HS-5 (cell line): Measurements from ENCODE around the gene GAS6.
"Not testable (repeated sequence)": the region's sequence is repeated elsewhere in the genome, so short reads cannot be mapped to it uniquely, and the experiment has no call there.

Experiments
- DNase-seq: peaks from one replicate; pipeline ENCODE4 v3.0.0-alpha.2; 2012; ENCODE audit warnings: low read depth

Gene GAS6

DNA sequence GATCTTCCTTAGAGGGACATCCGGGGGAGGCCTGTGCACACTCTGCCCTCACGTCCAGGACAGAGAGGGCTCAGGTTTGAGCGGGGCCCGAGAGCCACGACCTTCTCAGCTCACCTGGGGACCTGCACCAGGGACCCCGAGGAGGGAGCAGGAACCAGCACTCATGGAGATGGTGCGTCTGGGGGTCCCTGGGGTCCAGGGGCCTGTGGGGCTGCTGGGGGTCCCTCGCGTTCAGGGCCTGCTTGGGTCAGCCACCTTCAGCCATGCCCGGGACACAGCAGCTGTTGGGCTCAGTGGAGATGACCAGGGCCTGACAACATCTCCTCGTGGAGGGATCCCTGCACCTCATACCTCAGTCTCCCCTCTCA is 57.8 kb downstream of the GAS6 start:
- DNase-seq, result no peak

DNA sequence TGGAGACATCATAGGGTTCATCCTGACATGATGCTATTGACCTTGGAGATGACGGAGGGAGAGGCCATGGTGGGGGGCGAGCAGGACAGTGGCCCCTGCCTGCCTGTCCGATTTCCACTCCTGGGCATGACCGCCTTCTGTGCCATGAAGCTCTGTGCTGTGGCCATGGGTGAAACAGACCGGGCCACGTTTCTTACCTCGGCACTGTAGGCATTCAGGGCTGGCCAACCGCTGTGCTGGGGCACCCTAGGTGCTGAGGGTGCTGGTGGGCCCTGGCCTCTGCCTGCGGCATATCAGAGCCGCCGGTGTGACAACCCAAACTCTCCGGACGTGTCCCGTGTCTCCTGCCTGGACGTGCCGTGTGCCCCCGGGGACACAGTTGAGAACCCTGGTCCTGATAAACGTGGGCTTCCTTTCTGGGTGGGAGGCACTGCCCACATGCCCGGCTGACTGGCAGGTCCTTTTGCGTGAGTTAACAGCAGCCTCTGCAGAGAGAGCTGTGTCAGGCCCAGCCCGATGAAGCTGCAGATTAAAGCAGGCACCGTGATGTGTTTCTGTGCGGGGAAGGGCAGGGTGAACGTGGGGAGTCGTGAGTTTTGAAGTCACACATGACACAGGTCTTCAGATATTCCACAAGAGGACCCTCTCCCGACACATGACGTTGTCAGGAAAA is 58.3 kb downstream of the GAS6 start:
- no peak for DNase-seq

DNA sequence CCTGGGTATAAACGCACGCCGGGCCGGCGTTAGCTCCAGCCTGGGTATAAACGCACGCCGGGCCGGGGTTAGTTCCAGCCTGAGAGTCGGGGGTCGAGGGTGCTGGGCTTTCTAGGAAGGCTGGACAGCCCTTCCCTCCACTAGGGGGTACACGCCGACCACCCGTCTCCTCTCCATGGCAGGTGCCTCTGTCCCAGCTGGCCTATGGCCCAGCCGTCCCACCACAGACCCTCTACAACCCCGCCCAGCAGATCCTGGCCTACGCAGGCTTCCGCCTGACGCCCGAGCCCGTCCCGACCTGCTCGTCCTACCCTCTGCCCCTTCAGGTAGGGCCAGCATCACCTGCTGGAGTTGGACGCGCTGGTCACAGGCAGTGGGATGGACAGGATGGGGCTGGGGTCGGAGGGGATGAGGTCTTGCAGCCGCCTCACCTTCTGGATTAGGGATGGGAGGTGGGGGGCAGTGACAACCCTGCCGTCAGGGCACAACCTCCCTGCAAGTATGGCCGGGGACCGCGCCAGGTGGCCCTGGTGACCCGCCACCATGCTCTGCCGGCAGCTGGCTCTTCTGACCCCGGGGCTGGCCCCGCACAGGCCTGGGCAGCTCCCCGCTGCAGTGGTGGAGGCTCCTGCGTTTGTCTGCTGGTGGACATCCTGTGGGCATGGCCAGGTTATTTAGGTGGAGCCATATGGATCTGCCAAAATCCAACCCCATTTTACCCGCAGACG is 59.0 kb downstream of the GAS6 start:
- DNase-seq, result no peak

DNA sequence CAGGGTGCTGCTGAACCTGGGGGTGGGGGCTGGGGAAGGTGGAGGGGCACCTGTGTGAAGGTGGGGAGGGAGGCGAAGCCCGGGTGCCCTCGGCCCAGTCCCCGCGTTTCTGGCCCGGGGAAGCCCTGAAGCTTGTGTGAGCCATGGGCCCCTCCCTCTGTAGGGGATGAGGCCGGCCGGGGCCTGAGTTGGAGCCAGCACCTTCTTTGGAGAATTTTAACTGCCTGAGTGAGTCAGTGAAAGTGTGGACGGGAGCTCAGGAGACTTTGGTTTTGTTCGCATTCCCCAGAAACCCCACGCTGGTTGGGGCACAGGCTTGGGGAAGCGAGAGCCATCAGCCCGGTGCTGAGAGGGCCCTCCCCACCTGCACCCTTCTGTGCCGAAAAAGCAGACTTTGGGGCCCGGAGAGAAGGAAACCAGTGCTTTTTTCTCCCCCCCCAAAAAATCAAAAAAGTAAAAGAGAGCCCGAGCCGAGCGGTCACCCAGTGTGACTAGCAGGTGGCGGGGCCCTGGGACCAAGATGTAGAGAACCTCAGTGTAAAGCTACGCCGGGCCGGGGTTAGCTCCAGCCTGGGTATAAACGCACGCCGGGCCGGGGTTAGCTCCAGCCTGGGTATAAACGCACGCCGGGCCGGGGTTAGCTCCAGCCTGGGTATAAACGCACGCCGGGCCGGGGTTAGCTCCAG is 59.7 kb downstream of the GAS6 start:
- DNase-seq, result no peak

DNA sequence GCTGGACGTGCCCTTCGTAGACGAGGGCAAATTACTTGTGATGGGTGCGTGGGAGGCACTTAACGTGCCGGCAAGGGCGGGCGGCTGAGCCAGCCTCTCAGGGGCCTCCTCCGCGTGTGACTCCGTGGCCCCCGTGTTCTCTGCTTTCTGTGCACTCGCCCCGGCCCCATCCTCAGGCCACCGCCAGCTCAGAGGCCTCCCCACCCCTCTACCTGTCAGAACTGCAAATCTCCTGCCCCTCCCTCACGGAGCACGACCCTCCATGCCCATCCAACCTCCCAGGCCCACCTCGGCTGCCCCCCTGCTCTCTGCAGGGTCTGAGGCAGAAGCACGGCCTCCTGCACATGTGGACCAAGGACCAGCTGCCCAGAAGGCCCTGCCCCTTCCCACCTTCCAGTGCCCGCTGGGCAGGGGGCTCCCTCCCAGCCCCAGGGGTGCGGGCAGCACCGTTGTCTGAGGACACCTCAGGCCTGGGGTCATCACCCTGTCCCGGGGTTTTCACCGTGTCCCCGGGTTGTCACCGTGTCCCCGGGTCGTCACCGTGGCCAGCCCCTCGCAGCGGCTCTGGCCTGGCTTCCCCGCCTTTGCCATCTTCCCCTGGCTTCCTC is 60.4 kb downstream of the GAS6 start:
- no peak for DNase-seq

DNA sequence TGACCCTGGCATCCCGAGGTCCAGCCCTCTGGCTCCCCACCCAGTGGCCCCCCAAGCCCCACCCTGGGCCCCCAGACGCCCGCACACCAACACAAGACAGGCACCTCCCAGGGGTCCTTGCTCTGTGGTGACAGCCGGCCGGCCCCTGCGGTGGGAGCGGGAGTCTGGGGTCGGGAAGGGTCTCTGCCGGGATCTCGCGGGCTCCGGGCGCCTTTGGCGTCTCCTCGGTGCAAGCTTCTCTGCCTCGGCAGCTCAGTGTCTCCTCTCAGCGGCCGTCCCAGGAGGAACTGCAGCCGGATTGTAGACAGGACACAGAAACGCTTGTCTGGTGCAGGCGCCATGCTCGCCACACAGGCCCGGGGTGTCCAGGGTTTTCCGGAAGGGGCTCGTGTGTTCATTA is 61.1 kb downstream of the GAS6 start:
- DNase-seq, result no peak

DNA sequence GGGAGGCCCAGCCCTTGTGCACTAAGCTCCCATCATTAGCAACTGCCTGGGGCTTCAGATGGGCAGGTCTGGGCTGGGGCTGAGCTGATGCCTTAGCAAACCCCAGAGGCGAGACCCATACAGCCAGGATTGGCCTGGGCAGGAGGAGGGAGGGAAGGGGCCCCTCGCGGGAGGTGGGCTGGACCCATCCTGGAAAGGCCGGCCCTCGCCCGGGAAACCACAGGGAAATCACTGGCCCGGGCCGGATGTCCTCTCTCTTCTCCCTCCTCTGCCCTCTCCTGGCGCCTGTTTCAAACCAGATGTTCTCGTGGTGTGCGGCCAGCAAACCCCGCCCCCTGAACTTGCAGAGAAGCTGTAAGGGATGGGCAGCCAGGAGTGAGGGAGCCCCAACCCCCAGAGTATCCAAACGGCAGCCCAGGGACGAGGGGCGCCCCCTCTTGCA is 61.8 kb downstream of the GAS6 start:
- DNase-seq, result peak; percentile 24

DNA sequence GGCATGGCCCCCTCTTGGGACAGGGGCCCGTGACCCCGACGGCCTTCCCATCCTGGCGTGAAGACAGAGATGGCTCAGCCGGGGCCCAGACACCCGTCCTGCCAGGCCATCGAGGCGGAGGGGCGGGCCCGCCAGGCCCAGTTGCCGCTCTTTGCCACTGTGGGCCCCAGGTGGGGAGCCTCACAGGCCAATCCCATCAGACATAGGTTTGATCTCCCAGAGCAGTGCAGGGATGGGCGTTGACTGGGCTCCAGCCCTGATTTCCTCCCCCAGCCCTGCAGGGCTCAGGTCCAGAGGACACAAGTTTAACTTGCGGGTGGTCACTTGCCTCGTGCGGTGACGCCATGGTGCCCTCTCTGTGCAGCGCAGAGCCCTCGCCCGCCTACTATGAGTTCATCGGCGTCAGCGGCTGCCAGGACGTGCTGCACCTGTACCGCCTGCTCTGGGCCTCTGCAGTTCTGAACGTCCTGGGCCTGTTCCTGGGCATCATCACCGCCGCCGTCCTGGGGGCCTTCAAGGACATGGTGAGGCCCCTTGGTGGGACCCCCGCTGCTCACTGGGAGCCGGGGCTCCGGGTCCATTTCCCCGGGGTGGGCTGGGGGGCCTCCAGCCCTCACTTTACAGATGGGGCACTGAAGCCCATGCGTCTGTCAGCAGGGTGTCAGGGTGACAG is 62.5 kb downstream of the GAS6 start:
- no peak for DNase-seq

DNA sequence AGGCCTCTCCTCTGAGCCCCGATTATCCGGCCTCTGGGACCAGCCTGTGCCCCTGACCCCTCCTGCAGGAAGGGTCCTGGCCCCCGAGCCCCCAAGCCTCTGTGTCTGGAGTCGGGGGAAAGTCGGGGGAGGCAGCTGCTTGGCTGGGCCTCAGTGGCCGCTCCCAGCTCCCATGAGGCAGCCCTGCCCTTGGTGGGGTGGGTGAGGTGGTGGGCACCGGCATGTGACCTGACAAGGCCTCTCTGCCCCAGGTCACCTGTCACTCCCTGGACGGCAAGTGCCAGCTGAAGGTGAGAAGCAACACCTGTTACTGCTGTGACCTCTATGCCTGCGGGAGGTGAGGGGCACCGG is 63.3 kb downstream of the GAS6 start:
- DNase-seq, result no peak

DNA sequence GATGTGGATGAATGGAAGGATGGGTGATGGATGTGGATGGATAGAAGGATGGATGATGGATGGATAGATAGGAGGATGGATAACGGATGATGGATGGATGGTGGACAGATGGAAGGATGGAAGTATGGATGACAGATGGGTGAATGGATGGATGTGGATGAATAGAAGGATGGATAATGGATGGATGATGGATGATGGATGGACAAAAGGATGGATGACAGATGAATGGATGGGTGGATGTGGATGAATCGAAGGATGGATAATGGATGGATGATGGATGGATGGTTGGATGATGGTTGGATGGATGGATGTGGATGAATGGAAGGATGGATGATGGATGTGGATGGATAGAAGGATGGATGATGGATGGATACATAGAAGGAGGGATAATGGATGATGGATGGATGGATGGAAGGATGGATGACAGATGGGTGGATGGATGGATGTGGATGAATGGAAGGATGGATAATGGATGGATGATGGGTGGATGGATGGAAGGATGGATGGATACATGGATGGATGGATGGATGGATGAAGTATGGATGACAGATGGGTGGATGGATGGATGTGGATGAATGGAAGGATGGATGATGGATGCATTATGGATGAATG is 65.6 kb downstream of the GAS6 start:
- DNase-seq, result no peak

DNA sequence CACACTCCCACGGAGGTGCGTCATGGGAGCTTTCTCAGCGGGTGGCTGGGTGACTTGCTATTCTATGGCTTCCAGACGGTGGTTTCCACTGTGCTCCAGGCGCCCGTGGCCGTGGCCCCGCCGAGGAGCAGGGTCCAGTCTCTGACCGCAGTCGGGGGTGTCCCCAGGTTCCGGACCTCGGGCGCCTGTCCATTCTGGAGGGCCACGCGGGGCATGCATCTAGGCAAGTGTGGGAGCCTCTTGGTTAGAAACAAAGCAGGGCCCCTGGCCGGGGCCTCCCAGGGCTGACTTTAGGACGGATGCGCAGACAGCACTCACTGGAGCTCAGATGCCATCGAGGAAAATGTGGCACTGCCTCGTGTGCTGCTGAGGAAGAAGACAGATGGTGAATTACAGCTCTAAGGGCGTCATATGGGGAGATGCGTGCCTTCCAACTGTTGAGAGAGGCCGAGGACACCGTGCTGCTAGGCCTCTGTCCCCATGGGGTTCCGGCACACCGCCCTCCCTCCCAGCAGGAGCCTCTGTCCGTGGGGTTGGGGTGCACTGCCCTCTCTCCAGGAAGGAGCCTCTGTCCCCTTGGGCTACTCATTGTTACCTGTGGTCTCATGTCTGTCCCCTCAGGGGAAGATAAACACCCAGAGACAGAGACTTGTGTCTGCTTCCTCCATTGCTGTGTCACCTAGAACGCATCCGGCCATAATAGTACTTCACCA is 66.8 kb downstream of the GAS6 start:
- no peak for DNase-seq

DNA sequence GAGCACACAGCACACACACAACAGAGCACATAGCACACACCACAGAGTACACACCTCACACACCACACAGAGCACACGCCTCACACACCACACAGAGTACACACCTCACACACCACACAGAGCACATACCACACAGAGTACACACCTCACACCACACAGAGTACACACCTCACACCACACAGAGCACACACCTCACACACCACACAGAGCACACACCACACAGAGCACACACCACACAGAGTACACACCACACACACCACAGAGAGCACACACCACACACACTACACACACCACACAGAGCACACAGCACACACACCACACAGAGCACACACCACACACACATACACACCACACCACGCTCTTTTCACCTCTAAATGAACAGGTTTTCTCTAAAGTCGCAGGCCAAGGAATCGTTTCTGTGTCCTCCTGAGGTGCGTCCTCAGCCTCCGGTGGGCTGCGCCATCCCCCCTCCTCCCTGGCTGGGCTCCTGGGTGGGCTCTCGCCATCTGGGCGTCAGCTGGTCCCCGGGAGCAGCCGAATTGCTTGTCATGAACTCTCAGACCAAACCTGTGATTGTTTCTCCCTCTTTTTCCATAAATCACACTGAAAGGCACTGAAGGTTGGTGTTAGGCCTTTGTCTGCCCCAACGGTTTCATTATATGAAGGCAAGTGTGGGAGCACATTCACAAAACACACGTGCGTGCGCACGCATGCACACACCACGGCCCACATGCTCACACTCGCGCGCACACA is 67.5 kb downstream of the GAS6 start:
- no peak for DNase-seq

DNA sequence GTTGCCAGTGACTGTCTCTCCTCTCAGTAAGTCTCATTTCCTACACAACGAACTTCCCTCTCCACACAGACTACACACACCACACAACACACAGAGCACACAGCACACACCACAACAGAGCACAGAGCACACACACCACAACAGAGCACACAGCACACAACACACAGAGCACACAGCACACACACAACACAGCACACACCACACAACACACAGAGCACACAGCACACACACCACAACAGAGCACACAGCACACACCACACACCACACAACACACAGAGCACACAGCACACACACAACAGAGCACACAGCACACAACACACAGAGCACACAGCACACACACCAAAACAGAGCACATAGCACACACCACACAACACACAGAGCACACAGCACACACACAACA is 68.5 kb downstream of the GAS6 start:
- not testable (repeated sequence) for DNase-seq

DNA sequence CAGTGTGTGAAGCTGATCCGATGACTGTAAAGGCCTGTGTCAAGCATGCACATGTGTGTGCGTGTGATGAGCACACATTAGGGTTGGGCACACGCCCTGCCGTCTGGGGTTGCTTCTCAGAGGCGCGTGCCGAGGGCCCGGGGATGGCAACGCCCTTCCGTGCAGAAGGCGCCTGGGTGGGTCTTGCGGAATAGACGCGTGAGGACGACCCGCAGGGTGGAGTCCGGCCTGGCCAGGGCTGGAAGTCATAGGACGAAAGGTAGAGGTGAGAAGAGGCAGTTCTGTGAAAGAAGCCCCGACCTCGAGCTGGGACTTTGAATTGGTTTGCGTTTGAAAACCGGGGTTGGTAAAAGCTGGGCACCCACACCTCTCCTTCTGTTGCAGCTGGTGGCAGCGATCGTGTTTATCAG is 69.1 kb downstream of the GAS6 start:
- no peak for DNase-seq

DNA sequence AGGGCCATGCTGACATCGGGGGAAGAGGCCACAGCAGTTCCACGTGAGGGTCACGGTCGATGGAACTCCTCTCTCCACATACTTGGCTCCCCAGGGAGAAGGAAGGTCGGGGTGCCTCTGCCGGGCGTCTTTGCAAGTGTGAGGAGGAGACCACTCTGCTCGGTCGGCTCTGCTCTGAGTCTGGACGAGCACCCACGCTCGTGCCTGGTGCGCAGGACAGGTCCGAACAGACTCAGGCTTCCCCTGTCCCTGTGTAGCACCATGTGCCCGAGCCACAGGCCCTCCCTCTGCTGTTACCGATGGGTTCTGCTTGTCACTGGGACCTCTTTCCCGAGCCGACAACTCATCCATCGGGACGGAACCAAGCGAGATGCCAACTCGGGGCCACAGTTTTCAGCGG is 69.8 kb downstream of the GAS6 start:
- no peak for DNase-seq

DNA sequence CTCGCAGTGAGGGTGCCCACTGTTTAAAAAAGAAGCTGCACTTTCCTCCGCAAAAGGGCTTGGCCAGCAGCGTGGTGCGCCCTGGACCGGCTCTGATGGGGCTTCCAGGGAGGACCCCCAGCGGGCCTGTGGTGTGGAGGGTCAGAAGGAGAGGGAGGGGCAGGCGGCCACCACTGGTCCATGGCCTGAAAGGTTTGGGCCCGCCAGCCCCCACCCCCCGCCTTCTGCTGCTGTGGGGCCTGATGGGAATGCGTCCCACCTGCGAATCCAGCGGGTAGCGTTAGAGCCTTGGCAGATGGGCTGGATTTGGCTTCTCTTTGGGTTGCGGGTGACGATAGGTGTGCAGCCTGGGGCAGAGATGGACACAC is 70.2 kb downstream of the GAS6 start:
- no peak for DNase-seq

DNA sequence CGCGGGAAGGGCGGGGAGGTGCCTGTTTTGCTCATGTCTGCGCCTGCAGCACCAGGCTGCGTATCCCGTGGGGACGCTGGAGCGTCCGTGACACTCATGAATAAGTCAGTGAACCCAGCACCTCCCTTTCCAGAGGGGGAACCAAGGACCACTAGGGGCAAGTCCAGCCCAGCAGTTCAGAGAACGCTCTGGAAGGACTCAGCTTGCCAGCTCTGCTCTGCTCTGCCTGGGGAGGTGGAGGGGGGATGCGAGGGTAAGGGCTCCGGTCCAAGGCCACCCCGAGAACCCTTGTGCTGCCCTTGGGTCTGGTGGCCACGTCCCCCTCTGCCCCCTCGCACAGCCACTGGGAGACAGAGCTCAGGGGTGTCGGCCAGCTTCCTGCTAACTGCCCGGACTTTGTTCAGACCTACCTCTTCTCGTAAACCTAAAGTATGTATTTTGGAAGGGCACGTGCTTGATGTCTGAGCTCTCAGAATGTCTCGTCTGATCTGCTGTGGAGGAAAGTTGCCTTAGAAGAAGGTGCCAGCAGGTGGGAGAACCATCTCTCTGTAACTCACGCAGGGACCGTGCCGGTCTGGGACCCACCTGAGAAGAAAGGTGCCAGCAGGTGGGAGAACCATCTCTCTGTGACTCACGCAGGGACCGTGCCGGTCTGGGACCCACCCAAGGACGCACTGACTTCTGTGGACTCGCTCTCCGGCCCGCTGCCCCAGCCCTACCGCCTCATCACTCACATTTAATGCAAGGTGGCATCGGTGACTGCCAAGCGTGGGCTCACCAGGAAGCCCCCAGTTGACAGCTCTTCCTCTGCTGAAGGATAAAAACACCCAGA is 70.8 kb downstream of the GAS6 start:
- no peak for DNase-seq

DNA sequence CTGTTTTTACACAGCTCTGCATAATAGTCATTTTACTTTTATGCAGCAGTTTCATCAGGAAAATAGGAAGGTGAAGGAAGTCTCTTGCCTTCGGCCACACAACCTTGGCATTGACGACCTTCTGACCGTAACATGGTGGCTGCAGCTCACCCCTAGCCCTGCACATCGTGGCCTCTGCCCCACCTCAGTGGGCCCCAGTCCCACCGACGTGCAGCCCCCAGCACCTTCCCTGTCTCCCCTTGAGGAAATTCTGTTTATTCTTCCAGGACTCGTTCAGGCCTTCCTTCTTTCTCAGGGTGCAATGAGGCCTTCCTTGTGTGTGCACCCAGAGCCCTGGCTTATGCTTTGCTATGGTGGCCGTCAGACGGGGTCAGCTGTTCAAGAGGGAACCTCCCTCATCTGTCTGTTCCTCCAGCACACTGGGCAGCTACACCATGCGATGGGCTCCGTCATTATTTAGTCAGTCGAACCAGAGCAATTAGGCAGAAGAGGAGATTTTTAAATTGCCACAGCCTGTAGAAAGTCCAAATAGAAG is 71.6 kb downstream of the GAS6 start:
- no peak for DNase-seq

DNA sequence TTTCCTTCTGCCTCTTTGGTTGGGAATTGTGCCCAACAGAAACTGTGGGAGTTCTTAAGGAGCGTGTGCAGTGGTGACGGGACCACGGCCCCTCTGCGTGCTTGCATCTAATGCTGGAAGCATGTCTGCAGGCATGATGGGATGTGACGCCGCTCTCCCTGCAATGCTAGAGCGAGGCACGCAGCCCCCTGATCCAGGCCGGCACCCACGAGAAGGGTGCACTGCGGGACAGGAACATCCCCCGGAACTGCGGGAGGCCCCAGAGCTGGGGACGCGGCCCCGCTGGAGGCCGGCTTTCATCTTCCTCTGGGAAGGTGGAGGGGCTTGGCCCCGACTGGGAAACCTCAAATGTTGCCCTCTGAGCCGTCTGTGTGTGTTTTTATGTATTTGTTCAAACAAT is 72.1 kb downstream of the GAS6 start:
- DNase-seq, result no peak

DNA sequence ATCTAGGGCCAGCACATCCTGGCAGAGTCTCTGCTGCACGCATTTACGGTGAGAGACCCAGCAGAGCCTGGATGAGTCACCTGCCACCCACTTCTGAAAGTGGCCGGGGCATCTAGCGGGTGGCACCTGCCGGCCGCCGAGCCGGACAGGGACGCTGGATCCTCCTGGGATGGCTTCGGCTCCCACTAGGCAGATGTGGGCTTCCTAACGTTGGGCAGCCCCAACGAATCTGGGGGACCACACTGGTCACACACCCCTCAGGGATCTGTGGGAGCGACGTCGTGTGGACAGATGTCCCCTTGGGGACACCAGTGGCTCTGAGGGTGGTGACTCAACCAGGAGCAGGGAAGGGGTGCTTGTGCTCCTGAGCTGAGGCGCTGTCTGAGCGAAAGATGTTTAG is 72.7 kb downstream of the GAS6 start:
- DNase-seq, result no peak
